HepG2 (cell line): Measurements from ENCODE around the gene ARHGAP45.

ENCODE experiments used
- CBX2 ChIP-seq, 2 experiments: fragments of 200-600 bp in 1 of 2; sonication (generic); formaldehyde crosslinking in 1 of 2; IDR thresholded peaks; 2 replicates each; pipeline versions ENCODE4 v1.7.0 to v1.8.1; 2018 to 2022; ENCODE audit warnings: low read depth in 2 of 2, low read length in 1 of 2, mild to moderate bottlenecking in 1 of 2, missing genetic modification reagents in 1 of 2
- EED ChIP-seq: sonication (generic); formaldehyde crosslinking; IDR thresholded peaks from 2 replicates; pipeline ENCODE4 v1.5.0; 2020; ENCODE audit warnings: mild to moderate bottlenecking, missing genetic modification reagents
- KDM5A ChIP-seq: fragments of 200-600 bp; sonication (generic); IDR thresholded peaks from 2 replicates; pipeline ENCODE4 v1.7.0; 2018; ENCODE audit warnings: antibody characterized with exemption, mild to moderate bottlenecking, low read length, borderline replicate concordance
- NRL ChIP-seq: sonication (generic); formaldehyde crosslinking; IDR thresholded peaks from 2 replicates; pipeline ENCODE4 v1.5.0; 2020; ENCODE audit warnings: missing genetic modification reagents, mild to moderate bottlenecking, moderate library complexity, borderline replicate concordance
- POLR2A ChIP-seq, 2 experiments: IDR thresholded peaks; 2 replicates each; pipeline ENCODE4 v1.6.1; 2011; ENCODE audit warnings: low read depth in 2 of 2, low read length in 2 of 2, mild to moderate bottlenecking in 1 of 2, moderate library complexity in 1 of 2; ENCODE audit not compliant: insufficient read depth in 1 of 2
- SP2 ChIP-seq: sonication (generic); formaldehyde crosslinking; IDR thresholded peaks from 2 replicates; pipeline ENCODE4 v1.5.1; 2020; ENCODE audit warnings: mild to moderate bottlenecking, missing genetic modification reagents
- TAF1 ChIP-seq: sonication (generic); formaldehyde crosslinking; IDR thresholded peaks from 2 replicates; pipeline ENCODE4 v1.4.0; 2020; ENCODE audit warnings: missing genetic modification reagents
- ZNF232 ChIP-seq: sonication (generic); formaldehyde crosslinking; IDR thresholded peaks from 2 replicates; pipeline ENCODE4 v1.4.0; 2020; ENCODE audit warnings: missing genetic modification reagents, borderline replicate concordance
- ZNF775 ChIP-seq: sonication (generic); formaldehyde crosslinking; IDR thresholded peaks from 2 replicates; pipeline ENCODE4 v1.4.0; 2020; ENCODE audit warnings: missing genetic modification reagents, mild to moderate bottlenecking, moderate library complexity, borderline replicate concordance
- TF ChIP-seq, protein P1 (sequence below): sonication (generic); formaldehyde crosslinking; IDR thresholded peaks from 2 replicates; pipeline ENCODE4 v1.5.0; 2020; ENCODE audit warnings: mild to moderate bottlenecking, missing genetic modification reagents, moderate library complexity
- TF ChIP-seq, protein P2 (sequence below): IDR thresholded peaks from 2 replicates; pipeline ENCODE4 v1.6.1; 2012; ENCODE audit warnings: inconsistent platforms

DNA sequence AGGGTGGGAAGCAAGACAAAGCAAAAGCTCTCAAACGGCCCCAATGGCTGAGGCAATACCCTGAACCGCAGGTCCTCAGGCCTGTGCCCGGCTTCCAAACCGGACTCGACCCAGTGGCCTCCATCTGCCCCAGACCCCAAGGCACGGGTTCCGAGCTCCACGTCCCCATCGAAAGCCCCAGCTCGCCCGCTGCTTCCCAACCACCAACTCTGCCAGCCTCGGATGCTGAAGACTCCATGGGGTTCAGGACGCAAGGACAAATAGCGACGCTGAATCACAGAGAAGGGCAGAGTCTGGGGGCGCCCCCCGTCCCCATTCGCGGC is 27.6 kb downstream of the ARHGAP45 start:
- no peak for TF ChIP-seq TAF1 (CRISPR knock-in tag)
- no peak for TF ChIP-seq ZNF775
- no peak for TF ChIP-seq POLR2A (IDR thresholded peaks at IDR 0.05; ENCODE audit: insufficient read depth in 1 of 2, low read depth in 2 of 2, low read length in 2 of 2)
- TF ChIP-seq, protein P1, sequence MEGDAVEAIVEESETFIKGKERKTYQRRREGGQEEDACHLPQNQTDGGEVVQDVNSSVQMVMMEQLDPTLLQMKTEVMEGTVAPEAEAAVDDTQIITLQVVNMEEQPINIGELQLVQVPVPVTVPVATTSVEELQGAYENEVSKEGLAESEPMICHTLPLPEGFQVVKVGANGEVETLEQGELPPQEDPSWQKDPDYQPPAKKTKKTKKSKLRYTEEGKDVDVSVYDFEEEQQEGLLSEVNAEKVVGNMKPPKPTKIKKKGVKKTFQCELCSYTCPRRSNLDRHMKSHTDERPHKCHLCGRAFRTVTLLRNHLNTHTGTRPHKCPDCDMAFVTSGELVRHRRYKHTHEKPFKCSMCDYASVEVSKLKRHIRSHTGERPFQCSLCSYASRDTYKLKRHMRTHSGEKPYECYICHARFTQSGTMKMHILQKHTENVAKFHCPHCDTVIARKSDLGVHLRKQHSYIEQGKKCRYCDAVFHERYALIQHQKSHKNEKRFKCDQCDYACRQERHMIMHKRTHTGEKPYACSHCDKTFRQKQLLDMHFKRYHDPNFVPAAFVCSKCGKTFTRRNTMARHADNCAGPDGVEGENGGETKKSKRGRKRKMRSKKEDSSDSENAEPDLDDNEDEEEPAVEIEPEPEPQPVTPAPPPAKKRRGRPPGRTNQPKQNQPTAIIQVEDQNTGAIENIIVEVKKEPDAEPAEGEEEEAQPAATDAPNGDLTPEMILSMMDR (CRISPR knock-in tag), result no peak
- TF ChIP-seq ZNF232 (CRISPR knock-in tag), result no peak
- TF ChIP-seq EED (CRISPR knock-in tag), result no peak
- TF ChIP-seq, protein P2, sequence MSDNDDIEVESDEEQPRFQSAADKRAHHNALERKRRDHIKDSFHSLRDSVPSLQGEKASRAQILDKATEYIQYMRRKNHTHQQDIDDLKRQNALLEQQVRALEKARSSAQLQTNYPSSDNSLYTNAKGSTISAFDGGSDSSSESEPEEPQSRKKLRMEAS, result no peak
- no peak for TF ChIP-seq KDM5A
- no peak for TF ChIP-seq SP2 (CRISPR knock-in tag)
- TF ChIP-seq CBX2 (IDR thresholded peaks at IDR 0.05; ENCODE audit: low read depth, low read length), result no peak
- TF ChIP-seq CBX2 (CRISPR knock-in tag; IDR thresholded peaks at IDR 0.05; ENCODE audit: low read depth), result no peak
- TF ChIP-seq NRL, result no peak
